ENCODE results near the gene UPB1.

- no peak for TF ChIP-seq POLR2AphosphoS5 (IDR thresholded peaks at IDR 0.05; ENCODE audit: borderline replicate concordance, low read depth, low read length)
- TF ChIP-seq EZH2 (IDR thresholded peaks at IDR 0.05), result no peak
- TF ChIP-seq FOXP2 (optimal IDR thresholded peaks at IDR 0.05; ENCODE audit: control extremely low read depth, extremely low read length, insufficient read depth), result no peak
Measured at GRCh38 chr22:24523873-24524272, 28.7 kb downstream of the UPB1 start.

Data from SK-N-MC (cell line).